Endodermal cell (in vitro differentiated cells): ENCODE data around the gene ARVCF. TPM values are rescaled to one million over a fixed set of nuclear protein-coding genes. Genes with fewer than 3 reads are reported as not detected.

Experiments used
- DNase-seq: peaks from one replicate; pipeline ENCODE4 v3.0.0-alpha.2; 2017
- H3K27ac ChIP-seq: 2 replicates; pipeline ENCODE4 v1.5.1; 2013; ENCODE audit warnings: mild to moderate bottlenecking, low read depth, low read length, moderate library complexity
- H3K27me3 ChIP-seq: 2 replicates; pipeline ENCODE4 v1.6.1; 2013; ENCODE audit warnings: mild to moderate bottlenecking, low read length, moderate library complexity; ENCODE audit not compliant: insufficient read depth, control insufficient read depth, poor library complexity, severe bottlenecking
- H3K36me3 ChIP-seq: 2 replicates; pipeline ENCODE4 v1.7.0; 2013; ENCODE audit warnings: mild to moderate bottlenecking, low read length, moderate library complexity; ENCODE audit not compliant: control insufficient read depth, insufficient read depth
- H3K4me1 ChIP-seq: one replicate; pipeline ENCODE4 v1.7.0; 2013; ENCODE audit warnings: low read length; ENCODE audit not compliant: control insufficient read depth, insufficient read depth
- H3K4me3 ChIP-seq: 2 replicates; pipeline ENCODE4 v1.5.1; 2013; ENCODE audit warnings: mild to moderate bottlenecking, low read length, moderate library complexity
- H3K9ac ChIP-seq: 2 replicates; pipeline ENCODE4 v1.6.1; 2013; ENCODE audit warnings: mild to moderate bottlenecking, low read length, moderate library complexity; ENCODE audit not compliant: poor library complexity, severe bottlenecking; ENCODE audit errors: extremely low read depth
- H3K9me3 ChIP-seq: 2 replicates; pipeline ENCODE4 v1.6.1; 2013; ENCODE audit warnings: mild to moderate bottlenecking, low read length, moderate library complexity; ENCODE audit not compliant: control insufficient read depth
- H3K27ac Mint-ChIP-seq: 2 replicates; pipeline ENCODE4 v1.8.0; 2020; ENCODE audit warnings: mixed read lengths
- H3K27me3 Mint-ChIP-seq: 2 replicates; pipeline ENCODE4 v1.8.0; 2021; ENCODE audit warnings: mild to moderate bottlenecking, mixed read lengths; ENCODE audit not compliant: insufficient read depth
- H3K36me3 Mint-ChIP-seq: 2 replicates; pipeline ENCODE4 v1.8.0; 2020; ENCODE audit warnings: low read depth, mixed read lengths
- H3K4me1 Mint-ChIP-seq: 2 replicates; pipeline ENCODE4 v1.8.0; 2020; ENCODE audit warnings: mixed read lengths
- H3K4me3 Mint-ChIP-seq: 2 replicates; pipeline ENCODE4 v1.8.0; 2020; ENCODE audit warnings: mild to moderate bottlenecking, moderate library complexity, mixed read lengths
- H3K9me3 Mint-ChIP-seq: 2 replicates; pipeline ENCODE4 v1.8.0; 2020; ENCODE audit warnings: mild to moderate bottlenecking, mixed read lengths
- CTCF ChIP-seq: fragments of 200-600 bp; sonication (generic); conservative IDR thresholded peaks from 2 replicates; pipeline ENCODE4 v1.5.0; 2021; ENCODE audit warnings: antibody characterized with exemption, mild to moderate bottlenecking
- WGBS, 2 experiments: methylation state at CpG; one replicate each; pipeline versions ENCODE4 v1.1.5 to v1.1.7; 2013; ENCODE audit warnings: missing lambda C conversion rate in 2 of 2, mixed read lengths in 1 of 2; ENCODE audit not compliant: insufficient coverage in 1 of 2, insufficient read length in 1 of 2; 5-methylcytosine and 5-hydroxymethylcytosine counted together
- total RNA-seq, 2 donors: library from RNA; stranded (reverse); fragmentation: NEBNext Ultra II Directional in 1 of 2; extraction: Animal tissue kit (Norgen Biotek cat#: 25700) in 1 of 2; gene quantifications; 2 replicates in 1 of 2; 3 replicates in 1 of 2; pipeline ENCODE4 v1.2.1, GENCODE V29; 2021

Gene ARVCF
- total RNA-seq, 2 donors from 2014 or later = 48.3 to 61.3 TPM

DNA sequence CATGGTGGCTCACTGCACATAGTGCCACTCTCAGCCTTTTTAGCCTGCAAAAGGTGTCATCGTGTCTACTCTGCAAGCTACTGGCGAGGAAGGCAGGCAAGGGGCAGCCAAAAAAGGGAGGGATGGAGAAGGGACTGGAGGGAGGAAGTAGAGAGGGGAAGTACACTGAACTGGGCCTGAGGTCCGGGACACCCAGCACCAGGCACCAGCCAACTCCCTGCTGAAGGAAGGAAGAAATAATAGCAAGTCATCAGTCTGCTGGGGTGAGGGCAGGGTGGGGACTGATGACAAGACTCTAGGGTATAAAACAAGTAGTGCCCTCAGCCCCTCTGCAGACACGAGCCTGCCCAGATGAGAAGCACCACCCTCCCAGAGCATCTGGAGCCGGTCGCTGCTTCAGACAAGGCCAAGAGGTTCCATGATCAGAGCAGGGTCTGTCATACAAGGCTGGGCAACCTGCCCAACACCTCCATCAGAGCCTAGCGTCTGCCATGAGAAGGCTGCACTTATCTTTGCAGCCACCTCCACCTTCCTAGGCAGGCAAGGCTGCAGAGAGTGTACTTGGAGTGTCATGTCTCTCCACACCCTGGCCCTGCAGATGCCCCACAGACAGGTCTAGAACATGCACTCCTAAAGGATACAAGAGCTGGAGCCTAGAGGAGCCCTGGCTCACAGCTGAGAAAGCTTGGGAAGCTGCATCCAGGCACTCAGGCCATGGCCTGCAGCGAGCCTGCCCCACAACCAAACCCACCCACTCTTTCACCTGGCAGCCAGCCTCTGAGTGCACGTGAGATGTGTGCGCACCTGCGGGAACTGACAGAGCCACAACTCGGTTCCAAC lies 84.0 kb downstream of the ARVCF start:
- H3K36me3 Mint-ChIP-seq = peaks cover 21% of the 10 kb centered on the region
- H3K27me3 Mint-ChIP-seq = peaks cover 2% of the 10 kb centered on the region
- peaks cover 31% of the 10 kb centered on the region for H3K9me3 Mint-ChIP-seq
- DNase-seq = no peak
- WGBS, 2 experiments = 86 to 92% methylated on average over 7 to 12 of the region's 12 CpGs
- TF ChIP-seq CTCF = no peak
- Histone ChIP-seq H3K4me3 (no peak overlapping the region), H3K27ac (no peak overlapping the region), H3K27me3 (no peaks in the 10 kb centered on the region), H3K4me1 (no peaks in the 10 kb centered on the region), H3K9ac (no peak overlapping the region), H3K36me3 (no peaks in the 10 kb centered on the region), H3K9me3 (peaks cover 21% of the 10 kb centered on the region)
- no peaks in the 10 kb centered on the region for H3K4me1 Mint-ChIP-seq
- H3K27ac Mint-ChIP-seq = no peak overlapping the region
- H3K4me3 Mint-ChIP-seq = no peak overlapping the region

GRCh38 chr22:19931514-19931913 lies 85.1 kb downstream of the ARVCF start:
- TF ChIP-seq CTCF = no peak
- peaks cover 21% of the 10 kb centered on the region for H3K9me3 Mint-ChIP-seq
- no peak overlapping the region for H3K4me3 Mint-ChIP-seq
- no peaks in the 10 kb centered on the region for H3K4me1 Mint-ChIP-seq
- H3K4me3 ChIP-seq = no peak overlapping the region
- no peak overlapping the region for H3K27ac ChIP-seq
- no peak overlapping the region for H3K27ac Mint-ChIP-seq
- no peak overlapping the region for H3K9ac ChIP-seq
- no peaks in the 10 kb centered on the region for H3K4me1 ChIP-seq
- peaks cover 14% of the 10 kb centered on the region for H3K36me3 Mint-ChIP-seq
- no peaks in the 10 kb centered on the region for H3K27me3 ChIP-seq
- 92 to 93% methylated on average over 6 to 8 of the region's 8 CpGs for WGBS, 2 experiments
- H3K36me3 ChIP-seq = no peaks in the 10 kb centered on the region
- peaks cover 2% of the 10 kb centered on the region for H3K27me3 Mint-ChIP-seq
- H3K9me3 ChIP-seq = peaks cover 12% of the 10 kb centered on the region
- no peak for DNase-seq

GRCh38 chr22:19930551-19931486 lies 85.8 kb downstream of the ARVCF start:
- H3K27ac Mint-ChIP-seq = no peak overlapping the region
- H3K9me3 ChIP-seq = peaks cover 6% of the 10 kb centered on the region
- H3K9me3 Mint-ChIP-seq = peaks cover 14% of the 10 kb centered on the region

More at GRCh38 chr22:19930551-19931486, 85.8 kb downstream of the ARVCF start:
- Mint-ChIP-seq H3K4me3 (no peak overlapping the region), H3K36me3 (peaks cover 7% of the 10 kb centered on the region), H3K27me3 (peaks cover 2% of the 10 kb centered on the region), H3K4me1 (no peaks in the 10 kb centered on the region)
- no peak for TF ChIP-seq CTCF
- no peak overlapping the region for H3K27ac ChIP-seq
- H3K4me3 ChIP-seq = no peak overlapping the region
- 88 to 93% methylated on average over 13 to 21 of the region's 21 CpGs for WGBS, 2 experiments
- no peaks in the 10 kb centered on the region for H3K4me1 ChIP-seq
- H3K36me3 ChIP-seq = no peaks in the 10 kb centered on the region
- no peak for DNase-seq
- no peak overlapping the region for H3K9ac ChIP-seq
- no peaks in the 10 kb centered on the region for H3K27me3 ChIP-seq
